ENCODE results near the gene PABPN1L.
A peak's percentile ranks its signal among the peaks of the same experiment; 100 is the strongest.
"Not testable (repeated sequence)": the region's sequence is repeated elsewhere in the genome, so short reads cannot be mapped to it uniquely, and the experiment has no call there.

Gene PABPN1L

GRCh38 chr16:88825146-88825545, 41.3 kb downstream of the PABPN1L start:
- DNase-seq = no peak

- no peak for DNase-seq
Measured at GRCh38 chr16:88824256-88825077, 42.0 kb downstream of the PABPN1L start.

GRCh38 chr16:88823646-88824045, 42.8 kb downstream of the PABPN1L start:
- DNase-seq = not testable (repeated sequence)

GRCh38 chr16:88822281-88823040, 44.0 kb downstream of the PABPN1L start:
- DNase-seq = no peak

- no peak for DNase-seq
Measured at GRCh38 chr16:88821168-88821850, 45.2 kb downstream of the PABPN1L start.

GRCh38 chr16:88820385-88821025, 46.0 kb downstream of the PABPN1L start:
- no peak for DNase-seq

GRCh38 chr16:88819126-88819525, 47.3 kb downstream of the PABPN1L start:
- DNase-seq = no peak

GRCh38 chr16:88818575-88818874, 47.9 kb downstream of the PABPN1L start:
- DNase-seq = no peak

GRCh38 chr16:88817785-88818574, 48.5 kb downstream of the PABPN1L start:
- DNase-seq = no peak

- DNase-seq = no peak
Measured at GRCh38 chr16:88816736-88817535, 49.5 kb downstream of the PABPN1L start.

- DNase-seq = peak; percentile 41
Measured at GRCh38 chr16:88815901-88816589, 50.4 kb downstream of the PABPN1L start.

- no peak for DNase-seq
Measured at GRCh38 chr16:88815227-88815626, 51.2 kb downstream of the PABPN1L start.

GRCh38 chr16:88814144-88814502, 52.3 kb downstream of the PABPN1L start:
- DNase-seq = no peak

Measured in CD4-positive, alpha-beta T cell treated with Interferon gamma for 1 hour (primary cell).